Gastroesophageal sphincter (tissue), 3 donors: ENCODE measurements around the gene LPP.

Source experiments
- CTCF ChIP-seq, 4 experiments: fragments of 200-600 bp in 2 of 4; fragments of 450-650 bp in 2 of 4; sonication (generic) in 1 of 4; IDR thresholded peaks; one replicate each; pipeline ENCODE4 v1.5.1; 2017 to 2019; ENCODE audit warnings: antibody characterized with exemption in 4 of 4, mild to moderate bottlenecking in 2 of 4, moderate library complexity in 2 of 4
- EP300 ChIP-seq: sonication (generic); formaldehyde crosslinking; IDR thresholded peaks from one replicate; pipeline ENCODE4 v1.6.1; 2017; ENCODE audit warnings: antibody characterized with exemption, mild to moderate bottlenecking
- POLR2AphosphoS5 ChIP-seq: sonication (generic); formaldehyde crosslinking; IDR thresholded peaks from one replicate; pipeline ENCODE4 v1.6.1; 2017; ENCODE audit warnings: antibody characterized with exemption

- TF ChIP-seq CTCF (IDR thresholded peaks at IDR 0.05) (no peak), EP300 (no peak), POLR2AphosphoS5 (peak; percentile 53)
These were observed 666.0 kb downstream of the LPP start for GRCh38 chr3:188819939-188820338.
